NCI-H1417 treated with DMSO at 0.1 percent for 48 hours (cell line): ENCODE data around the gene OSBPL2.

Source experiments
- DNase-seq: peaks from one replicate; lab custom pipeline; 2025; lab: John Stamatoyannopoulos, UW

OSBPL2 gene

GRCh38 chr20:62326959-62327725 lies 88.8 kb downstream of the OSBPL2 start:
- no peak for DNase-seq

GRCh38 chr20:62327726-62328495 lies 89.6 kb downstream of the OSBPL2 start:
- DNase-seq = no peak

GRCh38 chr20:62328684-62329388 lies 90.5 kb downstream of the OSBPL2 start:
- no peak for DNase-seq

- DNase-seq = no peak
These were observed 91.4 kb downstream of the OSBPL2 start for GRCh38 chr20:62329389-62330377.

- no peak for DNase-seq
These were observed 92.4 kb downstream of the OSBPL2 start for GRCh38 chr20:62330576-62331317.

GRCh38 chr20:62331347-62331746 lies 93.0 kb downstream of the OSBPL2 start:
- DNase-seq = no peak

GRCh38 chr20:62332421-62332820 lies 94.1 kb downstream of the OSBPL2 start:
- no peak for DNase-seq

GRCh38 chr20:62332989-62333819 lies 94.9 kb downstream of the OSBPL2 start:
- no peak for DNase-seq

GRCh38 chr20:62333820-62334595 lies 95.7 kb downstream of the OSBPL2 start:
- DNase-seq = no peak

GRCh38 chr20:62334881-62335280 lies 96.6 kb downstream of the OSBPL2 start:
- DNase-seq = no peak

- DNase-seq = no peak
These were observed 97.2 kb downstream of the OSBPL2 start for GRCh38 chr20:62335532-62335931.

GRCh38 chr20:62336329-62336728 lies 98.0 kb downstream of the OSBPL2 start:
- no peak for DNase-seq

- no peak for DNase-seq
These were observed 98.6 kb downstream of the OSBPL2 start for GRCh38 chr20:62336775-62337557.

GRCh38 chr20:62337558-62338293 lies 99.4 kb downstream of the OSBPL2 start:
- DNase-seq = no peak

GRCh38 chr20:62338294-62338620 lies 99.9 kb downstream of the OSBPL2 start:
- no peak for DNase-seq

GRCh38 chr20:62339647-62340062 lies 101.3 kb downstream of the OSBPL2 start:
- no peak for DNase-seq

GRCh38 chr20:62342910-62343309 lies 104.6 kb downstream of the OSBPL2 start:
- DNase-seq = no peak

- DNase-seq = no peak
These were observed 105.8 kb downstream of the OSBPL2 start for GRCh38 chr20:62344092-62344491.
